ENCODE measurements around the gene SRR. TPM values are rescaled to one million over a fixed set of nuclear protein-coding genes. Genes with fewer than 3 reads are reported as not detected.
A peak's percentile ranks its signal among the peaks of the same experiment; 100 is the strongest.

Gene SRR
- total RNA-seq, 1 donor from 2014 or later, result 22.0 TPM

GRCh38 chr17:2319051-2319450 is 15.3 kb downstream of the SRR start:
- no peak for DNase-seq
- H3K27ac Mint-ChIP-seq (ENCODE audit: unreplicated experiment), result no peak overlapping the region
- no peaks in the 10 kb centered on the region for H3K27me3 Mint-ChIP-seq (ENCODE audit: unreplicated experiment)
- no peak overlapping the region for H3K4me3 Mint-ChIP-seq (ENCODE audit: unreplicated experiment)
- H3K4me1 Mint-ChIP-seq (ENCODE audit: low read depth, unreplicated experiment), result no peaks in the 10 kb centered on the region
- H3K36me3 Mint-ChIP-seq (ENCODE audit: unreplicated experiment), result no peaks in the 10 kb centered on the region
- H3K9me3 Mint-ChIP-seq (ENCODE audit: unreplicated experiment), result no peaks in the 10 kb centered on the region
- TF ChIP-seq CTCF (IDR thresholded peaks at IDR 0.05; ENCODE audit: partially characterized antibody, unreplicated experiment), result no peak

- Mint-ChIP-seq H3K27me3 (ENCODE audit: unreplicated experiment) (no peaks in the 10 kb centered on the region), H3K4me1 (ENCODE audit: low read depth, unreplicated experiment) (no peaks in the 10 kb centered on the region), H3K4me3 (ENCODE audit: unreplicated experiment) (no peak overlapping the region), H3K27ac (ENCODE audit: unreplicated experiment) (no peak overlapping the region), H3K36me3 (ENCODE audit: unreplicated experiment) (no peaks in the 10 kb centered on the region), H3K9me3 (ENCODE audit: unreplicated experiment) (no peaks in the 10 kb centered on the region)
- DNase-seq, result no peak
- no peak for TF ChIP-seq CTCF (IDR thresholded peaks at IDR 0.05; ENCODE audit: partially characterized antibody, unreplicated experiment)
Measured at GRCh38 chr17:2321399-2321798, 17.6 kb downstream of the SRR start.

DNA sequence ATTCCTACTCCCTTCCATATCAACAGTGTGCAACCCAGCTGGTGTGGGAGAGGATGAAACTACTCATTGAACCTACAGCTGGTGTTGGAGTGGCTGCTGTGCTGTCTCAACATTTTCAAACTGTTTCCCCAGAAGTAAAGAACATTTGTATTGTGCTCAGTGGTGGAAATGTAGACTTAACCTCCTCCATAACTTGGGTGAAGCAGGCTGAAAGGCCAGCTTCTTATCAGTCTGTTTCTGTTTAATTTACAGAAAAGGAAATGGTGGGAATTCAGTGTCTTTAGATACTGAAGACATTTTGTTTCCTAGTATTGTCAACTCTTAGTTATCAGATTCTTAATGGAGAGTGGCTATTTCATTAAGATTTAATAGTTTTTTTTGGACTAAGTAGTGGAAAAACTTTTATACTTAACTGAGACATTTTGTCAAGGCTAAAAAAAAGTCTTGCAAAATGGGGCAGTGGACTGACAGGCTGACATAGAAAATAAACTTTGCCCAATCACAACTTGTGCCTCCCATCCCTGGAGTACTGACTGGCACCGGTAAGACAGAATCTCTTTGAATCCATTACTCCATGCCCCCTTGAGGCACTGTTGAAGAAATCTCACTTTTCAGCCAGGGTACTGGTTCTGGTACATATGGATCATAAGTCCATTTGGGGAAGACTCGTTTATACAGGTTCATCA is 20.0 kb downstream of the SRR start:
- H3K4me1 Mint-ChIP-seq (ENCODE audit: low read depth, unreplicated experiment), result no peaks in the 10 kb centered on the region
- H3K36me3 Mint-ChIP-seq (ENCODE audit: unreplicated experiment), result no peaks in the 10 kb centered on the region
- H3K27me3 Mint-ChIP-seq (ENCODE audit: unreplicated experiment), result no peaks in the 10 kb centered on the region
- no peak for TF ChIP-seq CTCF (IDR thresholded peaks at IDR 0.05; ENCODE audit: partially characterized antibody, unreplicated experiment)
- no peak for DNase-seq
- H3K9me3 Mint-ChIP-seq (ENCODE audit: unreplicated experiment), result no peaks in the 10 kb centered on the region
- no peak overlapping the region for H3K27ac Mint-ChIP-seq (ENCODE audit: unreplicated experiment)
- no peak overlapping the region for H3K4me3 Mint-ChIP-seq (ENCODE audit: unreplicated experiment)

- Mint-ChIP-seq H3K27ac (ENCODE audit: unreplicated experiment) (no peak overlapping the region), H3K36me3 (ENCODE audit: unreplicated experiment) (no peaks in the 10 kb centered on the region), H3K9me3 (ENCODE audit: unreplicated experiment) (peaks cover 3% of the 10 kb centered on the region), H3K4me1 (ENCODE audit: low read depth, unreplicated experiment) (peaks cover 9% of the 10 kb centered on the region), H3K4me3 (ENCODE audit: unreplicated experiment) (no peak overlapping the region), H3K27me3 (ENCODE audit: unreplicated experiment) (peaks cover 4% of the 10 kb centered on the region)
- no peak for TF ChIP-seq CTCF (IDR thresholded peaks at IDR 0.05; ENCODE audit: partially characterized antibody, unreplicated experiment)
- no peak for DNase-seq
Measured at GRCh38 chr17:2331303-2331702, 27.6 kb downstream of the SRR start.

GRCh38 chr17:2335726-2336214 is 32.0 kb downstream of the SRR start:
- peak overlapping the region; percentile 99 for H3K4me3 Mint-ChIP-seq (ENCODE audit: unreplicated experiment)
- H3K36me3 Mint-ChIP-seq (ENCODE audit: unreplicated experiment), result no peaks in the 10 kb centered on the region
- H3K27me3 Mint-ChIP-seq (ENCODE audit: unreplicated experiment), result peaks cover 4% of the 10 kb centered on the region
- H3K27ac Mint-ChIP-seq (ENCODE audit: unreplicated experiment), result no peak overlapping the region
- TF ChIP-seq CTCF (IDR thresholded peaks at IDR 0.05; ENCODE audit: partially characterized antibody, unreplicated experiment), result no peak
- DNase-seq, result no peak
- H3K9me3 Mint-ChIP-seq (ENCODE audit: unreplicated experiment), result peaks cover 7% of the 10 kb centered on the region
- peaks cover 9% of the 10 kb centered on the region for H3K4me1 Mint-ChIP-seq (ENCODE audit: low read depth, unreplicated experiment)
